Measurements from ENCODE around the gene TLR3.

Gene TLR3

DNA sequence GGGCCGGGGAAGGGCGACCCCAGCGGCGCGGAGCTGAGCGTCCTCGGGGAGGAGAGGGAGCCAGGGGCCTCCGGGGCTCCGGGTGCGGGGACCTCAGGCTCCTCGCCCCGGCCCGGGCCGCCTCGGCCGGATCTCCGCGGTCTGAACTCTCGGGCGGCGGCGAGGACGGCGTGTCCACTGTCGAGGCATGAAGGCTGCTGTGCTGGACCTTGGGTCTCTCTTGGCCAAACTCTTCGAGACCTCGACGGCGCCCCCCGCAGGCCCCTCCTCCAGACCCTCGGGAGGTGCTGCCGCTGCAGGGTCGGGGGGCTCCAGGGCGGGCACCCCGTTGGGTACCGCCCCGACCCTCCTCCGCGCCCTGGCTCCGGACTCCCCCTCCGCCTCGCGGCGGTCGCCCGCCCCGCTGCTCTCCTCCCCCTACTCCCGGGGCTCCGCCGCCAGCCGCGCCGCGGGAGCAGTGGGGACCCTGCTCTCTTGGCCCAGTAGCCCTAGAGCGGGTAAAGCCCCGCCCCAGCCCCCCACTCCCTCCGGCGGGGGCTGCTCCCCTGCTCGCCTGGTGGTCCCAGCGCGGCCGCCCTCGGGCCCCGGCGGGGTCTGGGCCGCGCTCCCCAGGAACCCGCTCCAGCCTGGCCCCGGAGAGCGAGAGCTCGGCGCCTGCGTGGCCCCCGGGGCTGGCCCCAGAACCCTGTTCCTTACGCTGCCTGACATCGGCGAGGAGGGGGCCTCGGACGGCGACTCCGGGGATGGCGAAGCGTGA is 36.1 kb downstream of the TLR3 start:
- DNase-seq = peak in 2 of 56 donors; percentile 17 to 46

- peak in 9 of 56 donors; percentile 4 to 25 (median 9) for DNase-seq
Observed at GRCh38 chr4:186105647-186106321, 36.8 kb downstream of the TLR3 start.

GRCh38 chr4:186107947-186108346 is 39.0 kb downstream of the TLR3 start:
- no peak for DNase-seq

GRCh38 chr4:186108391-186108790 is 39.4 kb downstream of the TLR3 start:
- no peak for DNase-seq

DNA sequence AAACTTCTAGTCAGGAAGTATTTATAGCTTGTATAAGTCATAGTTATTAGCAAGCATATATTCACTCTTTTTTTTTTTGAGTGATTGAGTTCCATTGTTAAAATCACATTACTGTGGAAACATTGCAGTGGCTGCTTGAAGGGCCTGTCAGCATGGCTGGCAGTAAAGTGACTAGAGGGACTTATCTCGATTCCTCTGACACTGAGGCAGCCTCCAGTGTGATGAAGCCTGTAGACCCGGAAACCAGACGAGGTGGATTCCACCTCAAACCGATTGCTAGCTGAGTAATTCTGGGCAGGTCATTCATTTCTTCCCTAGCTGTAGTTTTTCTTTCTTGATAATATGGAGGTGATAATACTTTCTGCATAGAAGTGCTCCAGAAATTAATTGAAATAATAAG is 40.3 kb downstream of the TLR3 start:
- no peak for DNase-seq

GRCh38 chr4:186116697-186117096 is 47.7 kb downstream of the TLR3 start:
- DNase-seq = no peak

- DNase-seq = no peak
Observed at GRCh38 chr4:186118582-186118981, 49.6 kb downstream of the TLR3 start.

- DNase-seq = no peak
Observed at GRCh38 chr4:186121057-186121456, 52.1 kb downstream of the TLR3 start.

DNA sequence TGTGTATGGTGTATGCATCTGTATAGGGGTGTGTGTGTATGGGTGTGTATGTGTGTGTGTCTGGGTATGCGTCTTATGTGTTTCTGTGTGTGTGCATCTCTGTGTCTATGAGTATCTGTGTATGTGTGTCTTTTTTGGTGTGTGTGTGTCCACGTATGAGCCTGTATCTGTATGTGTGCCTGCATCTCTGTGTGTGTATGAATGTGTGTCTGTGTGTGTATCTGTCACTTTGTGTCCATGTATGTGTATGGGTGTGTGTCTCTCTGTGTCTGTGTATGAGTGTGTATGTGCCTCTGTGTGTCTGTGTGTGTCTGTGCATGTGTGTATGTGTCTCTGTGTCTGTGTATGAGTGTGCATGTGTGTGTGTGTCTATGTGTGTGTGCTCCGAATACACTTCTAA is 59.9 kb downstream of the TLR3 start:
- DNase-seq = no peak

GRCh38 chr4:186131935-186132334 is 63.0 kb downstream of the TLR3 start:
- no peak for DNase-seq

DNA sequence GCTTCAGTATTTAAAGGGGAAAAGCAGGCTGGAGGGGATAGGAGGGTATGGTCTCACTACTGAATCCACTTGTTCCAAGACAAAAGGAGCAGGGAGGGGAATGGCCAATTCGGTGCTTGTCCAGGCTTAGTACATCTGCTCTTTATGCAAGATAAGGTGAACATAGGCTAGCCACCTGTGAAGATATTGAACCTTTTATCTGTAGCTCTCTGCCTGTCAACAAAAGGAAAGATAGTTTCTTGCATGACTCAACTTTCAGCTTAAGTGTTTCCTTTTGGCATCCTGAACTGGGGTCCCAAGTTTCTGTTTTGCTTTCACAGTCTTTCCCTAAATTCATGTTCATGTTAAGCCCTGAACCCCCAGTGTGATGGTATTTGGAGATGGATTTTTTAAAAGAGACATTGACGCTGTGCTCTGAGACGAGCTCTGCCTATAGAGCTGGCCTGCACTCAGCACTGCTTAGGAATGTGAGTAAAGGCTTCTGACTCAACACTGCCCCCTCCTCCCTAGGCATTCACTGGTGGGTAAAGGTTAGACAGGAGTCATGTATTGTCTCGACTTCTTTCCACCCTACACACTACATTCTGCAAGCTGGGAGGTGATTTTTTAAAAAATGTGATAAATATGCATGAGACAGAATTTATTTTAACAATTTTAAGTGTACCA is 63.8 kb downstream of the TLR3 start:
- DNase-seq = peak in 2 of 56 donors; percentile 16 to 33

DNA sequence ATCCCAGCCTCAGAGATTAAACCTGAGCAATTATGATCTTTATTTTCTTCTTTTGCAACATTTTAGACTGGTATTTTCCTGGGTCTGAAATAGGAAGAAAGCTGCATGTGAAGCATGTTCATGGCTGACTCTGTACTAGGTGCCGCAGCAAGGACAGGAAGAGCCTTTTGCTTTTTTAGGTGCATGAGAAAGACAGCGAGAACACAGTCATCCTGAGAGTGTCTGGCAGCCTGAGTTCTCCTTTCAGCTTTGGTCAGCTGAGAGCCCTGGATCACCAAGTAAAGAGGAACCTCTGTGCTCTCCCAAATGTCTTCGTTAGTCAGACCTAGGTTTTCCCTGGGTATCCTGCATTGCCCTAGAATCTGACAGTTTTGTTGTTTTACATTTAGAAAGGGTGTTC is 65.3 kb downstream of the TLR3 start:
- DNase-seq = peak in 10 of 56 donors; percentile 10 to 31 (median 14)

- DNase-seq = no peak
Observed at GRCh38 chr4:186134861-186135260, 65.9 kb downstream of the TLR3 start.

GRCh38 chr4:186137196-186137794 is 68.3 kb downstream of the TLR3 start:
- DNase-seq = no peak

All from nucleus accumbens (tissue), 56 donors.